ENCODE measurements around the gene TBX10. TPM values are rescaled to one million over a fixed set of nuclear protein-coding genes. Genes with fewer than 3 reads are reported as not detected.
"Not testable (repeated sequence)": the region's sequence is repeated elsewhere in the genome, so short reads cannot be mapped to it uniquely, and the experiment has no call there.

The TBX10 gene
- total RNA-seq, 4 donors from 2014 or later, result not detected

- H3K4me3 ChIP-seq, result no peak overlapping the region
- H3K4me1 ChIP-seq, result peaks cover 0 to 24% (median 8%) of the 10 kb centered on the region in 4 donors
- TF ChIP-seq EP300 (IDR thresholded peaks at IDR 0.05), result no peak
- TF ChIP-seq POLR2A (IDR thresholded peaks at IDR 0.05), result no peak
- no peak for TF ChIP-seq CTCF (IDR thresholded peaks at IDR 0.05)
- no peak for DNase-seq (ENCODE audit: low spot score in 2 of 2)
- no peaks in the 10 kb centered on the region for H3K9me3 ChIP-seq
- H3K36me3 ChIP-seq, result peaks cover 0 to 19% (median 4%) of the 10 kb centered on the region in 3 donors
- H3K27ac ChIP-seq, result peak overlapping the region in 1 of 4 donors; percentile 97
- peaks cover 0 to 7% of the 10 kb centered on the region in 2 donors for H3K27me3 ChIP-seq
- WGBS, 2 donors, result 63 to 69% methylated on average over 11 of the region's 11 CpGs
Measured at GRCh38 chr11:67605231-67606011, 34.1 kb downstream of the TBX10 start.

- no peak for DNase-seq (ENCODE audit: low spot score in 2 of 2)
- no peak for TF ChIP-seq POLR2A (IDR thresholded peaks at IDR 0.05)
- no peak for TF ChIP-seq EP300 (IDR thresholded peaks at IDR 0.05)
- TF ChIP-seq CTCF (IDR thresholded peaks at IDR 0.05), result no peak
- H3K27ac ChIP-seq, result no peak overlapping the region
Measured at GRCh38 chr11:67604815-67605214, 34.7 kb downstream of the TBX10 start.

GRCh38 chr11:67604119-67604518 lies 35.4 kb downstream of the TBX10 start:
- not testable (repeated sequence) for H3K27me3 ChIP-seq; H3K27ac ChIP-seq; H3K9me3 ChIP-seq; DNase-seq (ENCODE audit: low spot score in 2 of 2); H3K36me3 ChIP-seq; H3K4me3 ChIP-seq
- WGBS, 2 donors, result 68 to 84% methylated on average over 2 to 3 of the region's 4 CpGs
- peaks cover 0 to 24% (median 8%) of the 10 kb centered on the region in 4 donors for H3K4me1 ChIP-seq

More at GRCh38 chr11:67604815-67605214, 34.7 kb downstream of the TBX10 start:
- Histone ChIP-seq H3K36me3 (peaks cover 0 to 14% (median 0%) of the 10 kb centered on the region in 3 donors), H3K4me1 (peaks cover 0 to 24% (median 8%) of the 10 kb centered on the region in 4 donors), H3K9me3 (no peaks in the 10 kb centered on the region), H3K4me3 (no peak overlapping the region), H3K27me3 (peaks cover 0 to 7% of the 10 kb centered on the region in 2 donors)
- WGBS, 2 donors, result 85 to 90% methylated on average over 2 of the region's 2 CpGs

GRCh38 chr11:67601098-67601497 lies 38.5 kb downstream of the TBX10 start:
- no peaks in the 10 kb centered on the region for H3K36me3 ChIP-seq
- peaks cover 0 to 7% of the 10 kb centered on the region in 2 donors for H3K27me3 ChIP-seq
- H3K4me1 ChIP-seq, result peaks cover 0 to 4% (median 0%) of the 10 kb centered on the region in 4 donors
- H3K27ac ChIP-seq, result no peak overlapping the region
- WGBS, 2 donors, result 96% methylated on average over 7 of the region's 7 CpGs
- no peak for DNase-seq (ENCODE audit: low spot score in 2 of 2)
- H3K9me3 ChIP-seq, result no peaks in the 10 kb centered on the region
- TF ChIP-seq CTCF (IDR thresholded peaks at IDR 0.05) (no peak), POLR2A (IDR thresholded peaks at IDR 0.05) (no peak), EP300 (IDR thresholded peaks at IDR 0.05) (no peak)
- H3K4me3 ChIP-seq, result no peak overlapping the region

- peaks cover 0 to 7% of the 10 kb centered on the region in 2 donors for H3K27me3 ChIP-seq
- no peak overlapping the region for H3K4me3 ChIP-seq
- WGBS, 2 donors, result 42% methylated on average over 7 of the region's 7 CpGs
- no peaks in the 10 kb centered on the region for H3K9me3 ChIP-seq
- TF ChIP-seq CTCF (IDR thresholded peaks at IDR 0.05), result no peak
- TF ChIP-seq POLR2A (IDR thresholded peaks at IDR 0.05), result no peak
- TF ChIP-seq EP300 (IDR thresholded peaks at IDR 0.05), result no peak
- no peak overlapping the region for H3K27ac ChIP-seq
- no peaks in the 10 kb centered on the region for H3K36me3 ChIP-seq
- no peaks in the 10 kb centered on the region for H3K4me1 ChIP-seq
- DNase-seq (ENCODE audit: low spot score in 2 of 2), result no peak
Measured at GRCh38 chr11:67600324-67601029, 39.1 kb downstream of the TBX10 start.

Data from tibial nerve (tissue), 4 donors.